ENCODE measurements around the gene SLCO3A1.

Gene SLCO3A1

GRCh38 chr15:91865950-91866349 is 12.4 kb downstream of the SLCO3A1 start:
- TF ChIP-seq, protein P1, sequence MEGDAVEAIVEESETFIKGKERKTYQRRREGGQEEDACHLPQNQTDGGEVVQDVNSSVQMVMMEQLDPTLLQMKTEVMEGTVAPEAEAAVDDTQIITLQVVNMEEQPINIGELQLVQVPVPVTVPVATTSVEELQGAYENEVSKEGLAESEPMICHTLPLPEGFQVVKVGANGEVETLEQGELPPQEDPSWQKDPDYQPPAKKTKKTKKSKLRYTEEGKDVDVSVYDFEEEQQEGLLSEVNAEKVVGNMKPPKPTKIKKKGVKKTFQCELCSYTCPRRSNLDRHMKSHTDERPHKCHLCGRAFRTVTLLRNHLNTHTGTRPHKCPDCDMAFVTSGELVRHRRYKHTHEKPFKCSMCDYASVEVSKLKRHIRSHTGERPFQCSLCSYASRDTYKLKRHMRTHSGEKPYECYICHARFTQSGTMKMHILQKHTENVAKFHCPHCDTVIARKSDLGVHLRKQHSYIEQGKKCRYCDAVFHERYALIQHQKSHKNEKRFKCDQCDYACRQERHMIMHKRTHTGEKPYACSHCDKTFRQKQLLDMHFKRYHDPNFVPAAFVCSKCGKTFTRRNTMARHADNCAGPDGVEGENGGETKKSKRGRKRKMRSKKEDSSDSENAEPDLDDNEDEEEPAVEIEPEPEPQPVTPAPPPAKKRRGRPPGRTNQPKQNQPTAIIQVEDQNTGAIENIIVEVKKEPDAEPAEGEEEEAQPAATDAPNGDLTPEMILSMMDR (IDR thresholded peaks at IDR 0.05; ENCODE audit: low read depth, low read length) = no peak
- H3K4me3 ChIP-seq (ENCODE audit: low read depth, low read length) = no peak overlapping the region
- H3K27me3 ChIP-seq (ENCODE audit: insufficient read depth, low read depth, severe bottlenecking) = peaks cover 53% of the 10 kb centered on the region
- H3K36me3 ChIP-seq = no peaks in the 10 kb centered on the region
- no peak for DNase-seq
- H3K9me3 ChIP-seq (ENCODE audit: severe bottlenecking) = no peaks in the 10 kb centered on the region
- no peak overlapping the region for H3K27ac ChIP-seq

DNA sequence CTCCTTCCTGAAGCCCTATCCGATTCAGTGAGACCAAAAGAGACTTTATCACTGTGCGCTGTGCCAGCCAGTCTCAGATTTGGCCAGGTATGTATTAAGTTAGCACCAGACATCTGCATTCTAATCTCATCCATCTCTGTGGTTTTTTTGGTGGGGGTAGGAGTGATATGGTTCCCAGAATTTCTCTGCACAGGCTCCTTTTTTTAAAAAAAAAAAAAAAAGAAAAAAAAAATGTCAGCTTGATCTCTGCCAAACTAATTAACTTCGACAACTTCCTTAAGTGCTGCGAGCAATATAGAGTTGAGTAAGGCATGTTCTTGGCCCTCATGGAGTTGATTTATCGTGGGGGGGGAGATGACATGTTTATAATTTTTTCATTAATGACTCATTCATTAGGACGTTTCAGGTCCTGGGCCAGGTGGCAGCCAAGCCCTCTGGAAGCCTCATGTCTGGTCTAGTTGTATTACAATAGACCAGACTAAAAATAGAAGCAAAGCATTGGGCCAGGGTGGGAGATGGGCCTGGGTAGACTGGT is 12.9 kb downstream of the SLCO3A1 start:
- Histone ChIP-seq H3K9me3 (ENCODE audit: severe bottlenecking) (no peaks in the 10 kb centered on the region), H3K27ac (no peak overlapping the region), H3K4me3 (ENCODE audit: low read depth, low read length) (no peak overlapping the region), H3K27me3 (ENCODE audit: insufficient read depth, low read depth, severe bottlenecking) (peaks cover 49% of the 10 kb centered on the region), H3K36me3 (no peaks in the 10 kb centered on the region)
- DNase-seq = no peak
- TF ChIP-seq, protein P1 (IDR thresholded peaks at IDR 0.05; ENCODE audit: low read depth, low read length) = no peak

DNA sequence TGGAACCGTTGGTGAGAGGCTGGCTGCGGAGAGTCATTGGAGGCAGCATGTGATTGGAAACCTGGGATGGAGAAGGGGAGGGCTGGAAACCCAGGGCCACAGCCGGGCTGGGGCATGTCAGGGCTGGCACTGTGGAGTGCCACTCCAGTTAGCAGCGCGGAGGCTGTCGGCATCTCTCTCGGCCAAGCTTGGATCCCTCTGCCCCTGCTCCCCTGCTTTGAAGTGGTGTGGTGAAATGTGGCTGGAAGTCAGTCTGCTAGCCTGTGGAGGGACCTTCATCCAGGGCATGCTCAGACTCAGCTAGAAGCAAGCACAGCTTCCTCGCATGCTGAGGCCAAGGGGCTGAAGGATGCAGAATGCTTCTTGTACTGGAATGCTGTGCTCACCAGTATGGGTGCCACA is 13.5 kb downstream of the SLCO3A1 start:
- no peak for DNase-seq
- peaks cover 48% of the 10 kb centered on the region for H3K27me3 ChIP-seq (ENCODE audit: insufficient read depth, low read depth, severe bottlenecking)
- H3K27ac ChIP-seq = no peak overlapping the region
- no peaks in the 10 kb centered on the region for H3K36me3 ChIP-seq
- H3K4me3 ChIP-seq (ENCODE audit: low read depth, low read length) = no peak overlapping the region
- TF ChIP-seq, protein P1 (IDR thresholded peaks at IDR 0.05; ENCODE audit: low read depth, low read length) = no peak
- no peaks in the 10 kb centered on the region for H3K9me3 ChIP-seq (ENCODE audit: severe bottlenecking)

DNA sequence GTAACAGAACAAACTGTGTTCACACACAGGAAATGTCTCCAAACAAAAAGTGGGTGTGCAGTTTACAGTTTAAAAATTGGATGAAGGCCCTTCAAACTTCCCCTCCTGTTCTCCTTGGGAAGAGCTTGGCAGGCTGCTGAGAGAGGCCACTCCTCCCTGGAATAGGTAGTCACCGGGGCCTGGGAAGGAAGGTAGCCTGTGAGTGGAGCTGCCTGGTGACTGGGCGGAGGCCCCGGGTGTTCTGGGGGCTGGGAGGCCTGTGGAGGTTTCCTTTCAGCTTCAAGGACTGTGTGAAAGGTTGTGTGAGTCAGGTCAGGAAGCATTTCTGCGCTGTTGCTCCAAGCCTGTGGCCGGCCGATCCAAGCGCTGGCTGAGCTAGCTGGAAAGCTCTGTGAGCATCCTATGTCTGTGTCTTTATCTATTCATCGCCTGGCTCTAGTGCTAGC is 14.1 kb downstream of the SLCO3A1 start:
- TF ChIP-seq, protein P1 (IDR thresholded peaks at IDR 0.05; ENCODE audit: low read depth, low read length) = no peak
- no peak overlapping the region for H3K27ac ChIP-seq

DNA sequence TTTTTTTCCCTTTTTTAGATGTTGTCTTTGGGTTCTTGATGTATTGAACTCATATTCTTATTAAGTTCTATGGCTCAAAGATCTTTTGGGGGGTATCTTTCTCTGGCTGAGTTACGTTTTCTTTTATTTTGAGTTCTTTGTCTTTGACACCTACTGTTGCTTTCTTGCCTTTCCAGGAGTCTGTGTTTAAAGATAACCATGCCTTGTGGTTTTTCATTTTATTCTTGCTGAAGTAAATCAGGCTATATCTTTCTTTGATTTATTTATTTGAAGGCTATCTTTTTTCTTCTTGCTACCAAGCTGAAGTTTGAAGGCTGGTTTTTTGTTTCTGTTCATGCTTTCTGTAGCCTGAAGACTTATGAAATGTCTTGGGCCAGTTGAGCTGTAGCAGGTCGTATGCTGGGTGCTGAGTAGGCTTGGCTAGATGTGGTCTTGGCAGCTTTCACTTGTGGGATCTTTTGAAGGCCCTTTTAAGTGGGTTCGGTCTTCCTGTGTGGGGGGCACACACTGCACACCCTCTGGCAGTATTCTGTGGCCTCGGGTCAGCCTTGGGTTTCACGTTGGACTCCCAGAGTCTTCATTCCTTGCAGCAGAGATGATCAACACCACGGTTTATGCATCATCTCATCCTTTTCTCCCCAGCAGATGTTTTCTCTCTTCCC is 17.5 kb downstream of the SLCO3A1 start:
- no peaks in the 10 kb centered on the region for H3K36me3 ChIP-seq
- H3K4me3 ChIP-seq (ENCODE audit: low read depth, low read length) = no peak overlapping the region
- H3K27ac ChIP-seq = no peak overlapping the region
- H3K9me3 ChIP-seq (ENCODE audit: severe bottlenecking) = no peaks in the 10 kb centered on the region
- DNase-seq = no peak
- TF ChIP-seq, protein P1 (IDR thresholded peaks at IDR 0.05; ENCODE audit: low read depth, low read length) = no peak
- peaks cover 38% of the 10 kb centered on the region for H3K27me3 ChIP-seq (ENCODE audit: insufficient read depth, low read depth, severe bottlenecking)

More for the DNA sequence above, 14.1 kb downstream of the SLCO3A1 start:
- Histone ChIP-seq H3K27me3 (ENCODE audit: insufficient read depth, low read depth, severe bottlenecking) (peaks cover 46% of the 10 kb centered on the region), H3K9me3 (ENCODE audit: severe bottlenecking) (no peaks in the 10 kb centered on the region), H3K36me3 (no peaks in the 10 kb centered on the region), H3K4me3 (ENCODE audit: low read depth, low read length) (no peak overlapping the region)
- DNase-seq = no peak

All from WERI-Rb-1 (cell line).